ENCODE measurements around the gene DUSP5. TPM values are rescaled to one million over a fixed set of nuclear protein-coding genes. Genes with fewer than 3 reads are reported as not detected.
A peak's percentile ranks its signal among the peaks of the same experiment; 100 is the strongest.

The DUSP5 gene
- total RNA-seq, 2 donors from 2014 or later = 6.9 to 33.1 TPM

GRCh38 chr10:110498087-110498981 lies 627 bp downstream of the DUSP5 start:
- Histone ChIP-seq H3K27ac (peak overlapping the region; percentile 35 to 79), H3K27me3 (replicated peaks; ENCODE audit: insufficient read depth) (no peaks in the 10 kb centered on the region), H3K9me3 (no peaks in the 10 kb centered on the region), H3K4me1 (replicated peaks) (no peaks in the 10 kb centered on the region), H3K4me3 (peak overlapping the region; percentile 52 to 59), H3K36me3 (no peaks in the 10 kb centered on the region)
- TF ChIP-seq CTCF (IDR thresholded peaks at IDR 0.05) (no peak), POLR2A (IDR thresholded peaks at IDR 0.05) (peak; percentile 4)
- no peak for DNase-seq (ENCODE audit: low spot score)
- intact Hi-C loops (cut with DNase I) = loop anchor here (1.0 to 5.0 kb wide), 2 partner anchors 193 to 271 kb away; no protein-coding TSS in a partner anchor
- WGBS = 8% methylated on average over 43 of the region's 107 CpGs

- intact Hi-C loops (cut with DNase I) = loop anchor here (1.0 to 5.0 kb wide), 2 partner anchors 194 to 272 kb away; no protein-coding TSS in a partner anchor
These were observed 1.5 kb downstream of the DUSP5 start for GRCh38 chr10:110498982-110499795.

GRCh38 chr10:110499796-110500514 lies 2.2 kb downstream of the DUSP5 start:
- TF ChIP-seq POLR2AphosphoS5 (IDR thresholded peaks at IDR 0.05) (no peak), CTCF (IDR thresholded peaks at IDR 0.05) (no peak), POLR2A (IDR thresholded peaks at IDR 0.05) (no peak)
- Histone ChIP-seq H3K36me3 (no peaks in the 10 kb centered on the region), H3K4me1 (replicated peaks) (no peaks in the 10 kb centered on the region), H3K27ac (peak overlapping the region; percentile 33 to 48), H3K4me3 (peak overlapping the region in 1 of 2 donors; percentile 52), H3K9me3 (no peaks in the 10 kb centered on the region), H3K27me3 (replicated peaks; ENCODE audit: insufficient read depth) (no peaks in the 10 kb centered on the region)
- WGBS = 91% methylated on average over 9 of the region's 9 CpGs
- no peak for DNase-seq (ENCODE audit: low spot score)
- intact Hi-C loops (cut with DNase I) = loop anchor here (5.0 kb wide), 3 partner anchors 67 to 273 kb away; partner anchors contain the start of gene SMC3

More at GRCh38 chr10:110498982-110499795, 1.5 kb downstream of the DUSP5 start:
- 65% methylated on average over 21 of the region's 21 CpGs for WGBS
- H3K9me3 ChIP-seq = no peaks in the 10 kb centered on the region
- no peak for DNase-seq (ENCODE audit: low spot score)
- no peaks in the 10 kb centered on the region for H3K4me1 ChIP-seq (replicated peaks)
- TF ChIP-seq CTCF (IDR thresholded peaks at IDR 0.05) = peak in 2 of 4 experiments; percentile 13 to 31
- peak; percentile 19 for TF ChIP-seq POLR2A (IDR thresholded peaks at IDR 0.05)
- TF ChIP-seq POLR2AphosphoS5 (IDR thresholded peaks at IDR 0.05) = peak; percentile 3
- H3K4me3 ChIP-seq = peak overlapping the region; percentile 52 to 59
- peak overlapping the region; percentile 35 to 79 for H3K27ac ChIP-seq
- no peaks in the 10 kb centered on the region for H3K27me3 ChIP-seq (replicated peaks; ENCODE audit: insufficient read depth)
- H3K36me3 ChIP-seq = no peaks in the 10 kb centered on the region

- Histone ChIP-seq H3K27me3 (replicated peaks; ENCODE audit: insufficient read depth) (no peaks in the 10 kb centered on the region), H3K9me3 (no peaks in the 10 kb centered on the region), H3K27ac (peak overlapping the region in 1 of 2 donors; percentile 29), H3K4me1 (replicated peaks) (no peaks in the 10 kb centered on the region), H3K4me3 (no peak overlapping the region), H3K36me3 (no peaks in the 10 kb centered on the region)
- no peak for TF ChIP-seq POLR2A (IDR thresholded peaks at IDR 0.05)
- no peak for TF ChIP-seq CTCF (IDR thresholded peaks at IDR 0.05)
- no peak for TF ChIP-seq POLR2AphosphoS5 (IDR thresholded peaks at IDR 0.05)
- DNase-seq (ENCODE audit: low spot score) = no peak
- intact Hi-C loops (cut with DNase I) = loop anchor here (5.0 kb wide), 2 partner anchors 67 to 143 kb away; partner anchors contain the start of gene SMC3
- WGBS = 65% methylated on average over 3 of the region's 3 CpGs
These were observed 2.8 kb downstream of the DUSP5 start for GRCh38 chr10:110500515-110500905.
